Daoy (cell line): ENCODE measurements around the gene DYSF. TPM values are rescaled to one million over a fixed set of nuclear protein-coding genes. Genes with fewer than 3 reads are reported as not detected.

ENCODE experiments used
- DNase-seq: peaks from one replicate; pipeline ENCODE4 v3.0.0-alpha.2; 2015; ENCODE audit warnings: low read depth
- total RNA-seq: library from RNA; depleted of rRNA; stranded (reverse); fragments of >200 nt; shearing (Covaris generic); gene quantifications from 2 replicates; pipeline ENCODE4 v1.2.3, GENCODE V29; 2014

DYSF gene
- total RNA-seq, 1 experiment from 2014 or later, result 0.23 TPM

DNA sequence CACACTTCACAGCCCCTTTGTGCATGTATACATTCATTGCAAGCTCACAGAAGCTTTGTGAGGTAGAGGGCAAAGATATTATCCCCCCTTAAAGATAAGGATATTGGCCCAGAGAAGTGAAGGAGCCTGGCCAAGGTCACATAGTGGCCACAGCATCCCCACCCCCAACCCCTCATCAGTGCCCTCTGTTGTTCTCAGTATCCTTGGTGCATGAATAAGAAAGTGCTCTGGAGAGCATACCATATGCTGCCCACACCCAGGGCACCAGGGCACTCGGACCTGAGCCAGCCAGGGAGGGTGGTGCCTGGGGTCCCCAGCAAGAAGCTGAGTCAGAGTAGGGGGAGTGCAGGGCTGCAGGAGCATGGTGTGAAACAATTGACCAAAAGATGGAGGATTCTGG is 3.3 kb downstream of the DYSF start:
- DNase-seq, result no peak

DNA sequence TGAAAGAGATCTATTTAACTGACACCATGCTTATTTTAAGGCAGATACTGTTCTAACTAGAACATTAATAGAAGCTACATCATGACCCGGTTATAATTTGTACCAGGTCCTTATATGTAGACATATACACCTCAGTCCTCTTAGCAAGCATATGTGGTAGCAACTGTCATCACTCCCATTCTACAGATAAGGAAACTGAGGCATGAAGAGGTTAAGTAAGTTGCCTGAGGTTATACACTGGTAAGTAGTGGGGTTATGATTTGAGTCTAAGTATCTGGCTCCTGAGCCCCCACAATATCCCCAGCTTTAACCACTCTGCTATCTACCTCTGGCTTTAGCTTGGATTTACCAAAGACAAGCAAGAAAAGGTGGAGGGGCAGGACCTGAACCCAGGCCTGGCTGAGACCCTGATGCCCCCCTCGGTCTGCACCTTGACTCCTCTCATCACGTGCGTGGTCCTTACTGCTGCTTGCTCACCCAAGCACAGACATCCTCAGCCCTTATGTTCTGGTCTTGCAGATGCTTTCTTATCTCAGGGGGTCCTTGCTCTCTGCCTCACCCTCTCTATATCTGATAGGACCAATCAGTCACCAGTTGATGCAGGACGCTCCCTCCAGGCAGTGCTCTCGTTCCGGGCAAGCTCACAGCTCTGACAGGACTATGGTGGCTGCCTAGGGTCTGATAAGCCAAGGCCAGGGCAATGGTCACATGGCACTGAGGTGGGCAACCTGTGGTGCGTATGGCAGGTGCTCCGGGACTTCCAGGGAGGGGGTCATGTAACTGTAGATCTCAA is 4.0 kb downstream of the DYSF start:
- no peak for DNase-seq

DNA sequence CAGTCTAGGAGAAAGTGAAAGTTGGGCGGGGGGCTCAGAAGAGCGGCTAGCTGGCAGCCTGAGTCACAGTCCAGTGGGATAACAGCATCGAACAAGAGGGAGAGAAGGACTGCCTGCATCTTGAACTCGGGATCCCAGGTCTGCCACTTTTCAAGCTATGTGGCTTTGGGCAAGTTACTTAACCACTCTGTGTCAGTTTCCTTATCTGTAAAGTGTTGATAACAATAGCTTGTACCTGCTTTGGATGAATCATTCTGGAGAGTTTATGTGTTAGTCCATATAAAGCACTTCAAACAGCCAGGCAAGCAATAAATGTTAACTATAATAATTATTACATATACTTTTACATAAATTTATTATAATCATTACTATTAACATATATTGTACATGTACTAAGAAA is 4.6 kb downstream of the DYSF start:
- no peak for DNase-seq

DNA sequence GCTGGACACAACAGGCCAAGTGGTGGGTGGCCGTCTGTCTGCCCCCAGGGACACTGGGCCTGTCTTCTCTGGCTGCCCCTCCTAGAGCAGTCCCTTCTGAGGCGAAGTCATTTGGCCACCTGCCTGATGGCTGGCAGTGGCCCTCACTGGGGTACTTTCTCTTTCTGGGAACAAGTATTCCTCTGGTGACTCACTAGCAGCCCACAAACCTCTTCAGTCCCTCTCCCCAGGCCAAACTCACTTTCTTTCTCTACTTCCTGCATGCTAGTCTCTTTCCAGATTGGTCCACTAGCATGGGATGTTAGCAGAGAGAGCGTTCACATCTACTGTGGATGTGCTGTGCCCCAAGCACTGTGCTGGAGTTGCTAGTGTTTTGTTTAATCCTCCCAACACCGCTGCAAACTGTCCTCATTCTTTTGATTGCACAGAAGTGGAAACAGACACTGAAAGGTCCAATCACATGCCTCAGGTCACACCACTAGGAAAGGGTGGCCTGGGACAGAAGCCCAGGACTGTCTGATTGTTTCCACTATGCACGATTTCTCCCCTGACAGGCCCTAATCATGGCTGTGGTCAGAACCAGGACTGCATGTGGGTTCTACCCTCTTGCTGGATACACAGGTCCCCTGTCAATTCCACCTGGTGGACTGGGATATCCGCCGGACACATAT is 5.2 kb downstream of the DYSF start:
- peak; percentile 84 for DNase-seq

DNA sequence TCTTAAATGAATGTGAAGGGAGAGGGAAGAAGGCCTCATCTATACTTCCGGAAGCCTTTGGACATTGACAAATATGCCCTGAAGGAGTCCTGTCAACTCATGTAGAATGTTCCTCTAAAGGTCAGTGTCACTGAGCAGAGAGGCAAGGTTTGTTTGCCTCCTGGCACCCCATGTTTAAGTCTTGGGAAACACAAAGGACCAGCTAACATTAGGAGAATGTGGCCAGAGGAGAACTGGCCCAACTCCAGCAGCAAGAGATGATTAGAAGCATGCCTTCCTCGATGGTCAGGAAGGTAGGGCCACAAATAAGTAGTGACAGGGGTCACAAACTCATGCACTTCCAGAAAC is 5.7 kb downstream of the DYSF start:
- DNase-seq, result no peak

DNA sequence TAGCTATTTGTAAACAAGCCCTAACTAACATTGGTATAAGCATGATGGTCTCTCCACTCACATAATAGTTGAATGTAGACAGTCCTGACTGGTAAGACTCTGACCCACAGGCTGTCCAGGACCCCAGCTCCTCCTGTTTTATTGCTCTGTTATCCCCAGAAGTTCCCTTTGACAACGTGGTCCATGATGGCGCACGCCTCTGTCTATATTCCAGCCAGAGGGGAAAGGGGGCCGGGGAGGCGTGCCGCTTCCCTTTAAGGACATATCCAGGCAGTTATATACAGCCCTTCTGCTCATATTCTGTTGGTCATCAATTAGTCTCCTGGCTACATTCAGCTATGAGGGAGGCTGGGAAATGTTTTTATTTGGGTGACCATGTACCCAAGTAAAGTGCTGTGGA is 6.7 kb downstream of the DYSF start:
- DNase-seq, result no peak

DNA sequence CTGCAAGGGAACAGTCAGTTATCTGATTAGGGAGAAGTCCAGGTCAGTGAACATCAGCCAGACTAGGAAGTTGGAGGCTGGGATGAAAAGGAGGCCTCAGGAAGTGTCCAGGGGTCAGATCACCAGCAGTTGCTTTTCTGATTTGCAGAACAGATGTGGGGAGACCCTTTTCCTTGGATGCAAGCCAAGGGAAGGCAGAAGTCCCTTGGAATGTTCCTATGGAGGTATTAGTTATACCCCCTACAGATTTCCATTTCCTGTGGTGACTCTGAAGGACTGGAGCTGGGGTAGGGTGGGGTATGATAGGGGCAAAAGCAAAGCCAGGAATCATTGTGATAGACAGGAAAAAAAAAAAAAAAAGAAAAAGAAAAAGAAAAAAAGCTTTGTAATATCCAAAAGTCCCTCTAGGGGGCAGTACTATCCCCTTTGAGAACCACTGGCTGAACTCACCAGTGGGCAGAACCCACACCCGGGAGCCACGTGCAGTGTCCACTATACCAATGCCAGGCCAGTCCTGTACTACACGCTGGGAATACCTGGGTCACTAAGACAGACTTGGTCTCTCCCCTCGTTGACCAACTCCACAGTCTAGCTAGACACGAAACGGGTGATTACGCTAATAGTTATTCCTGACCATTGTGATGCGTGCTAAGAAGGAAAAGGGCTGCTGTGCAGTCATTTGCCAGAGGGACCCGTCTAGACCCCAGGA is 7.4 kb downstream of the DYSF start:
- no peak for DNase-seq

DNA sequence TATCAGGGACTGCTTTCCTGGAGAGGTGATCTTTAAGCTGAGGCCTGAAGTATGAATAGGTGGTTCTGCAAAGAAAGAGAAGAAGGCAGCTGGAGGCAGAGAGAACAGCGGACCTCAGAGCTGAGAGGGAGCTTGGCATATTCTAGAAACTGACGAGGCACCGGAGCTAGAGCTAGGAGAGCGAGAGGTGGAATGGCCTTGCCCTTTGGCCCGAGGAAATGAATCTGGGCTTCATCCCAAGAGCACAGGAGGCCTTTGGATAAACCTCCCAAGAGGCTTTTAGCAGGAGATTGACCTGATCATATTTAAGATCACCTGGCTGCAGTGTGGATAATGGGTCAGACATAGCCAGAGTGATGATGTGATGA is 7.9 kb downstream of the DYSF start:
- no peak for DNase-seq

DNA sequence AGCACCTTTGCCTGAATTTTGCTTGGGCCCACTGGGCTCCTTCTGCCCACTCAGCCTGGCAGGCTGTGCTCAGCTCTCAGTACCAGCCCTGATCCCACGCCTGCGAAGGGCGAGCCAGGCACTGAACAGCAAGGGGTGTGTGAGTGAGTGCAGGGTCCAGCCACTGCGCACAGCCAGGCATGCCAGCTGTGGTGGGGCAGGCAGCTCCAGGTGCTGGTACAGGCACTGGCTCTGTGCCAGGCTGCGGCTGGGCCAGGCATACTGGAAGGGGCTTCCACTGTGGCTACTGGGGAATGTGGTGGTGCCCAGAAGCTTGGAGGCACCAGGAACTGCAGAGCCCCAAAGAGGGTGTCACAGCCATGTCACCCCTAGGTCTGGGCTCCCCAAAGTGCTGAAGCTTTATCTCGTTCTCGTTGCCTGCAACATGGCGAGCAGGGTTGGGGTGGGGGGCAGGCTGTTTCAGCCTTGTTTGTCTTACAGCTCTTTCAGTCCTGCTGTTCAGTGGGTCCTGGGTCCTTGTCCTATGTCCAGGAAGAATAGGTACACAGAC is 8.8 kb downstream of the DYSF start:
- DNase-seq, result no peak

DNA sequence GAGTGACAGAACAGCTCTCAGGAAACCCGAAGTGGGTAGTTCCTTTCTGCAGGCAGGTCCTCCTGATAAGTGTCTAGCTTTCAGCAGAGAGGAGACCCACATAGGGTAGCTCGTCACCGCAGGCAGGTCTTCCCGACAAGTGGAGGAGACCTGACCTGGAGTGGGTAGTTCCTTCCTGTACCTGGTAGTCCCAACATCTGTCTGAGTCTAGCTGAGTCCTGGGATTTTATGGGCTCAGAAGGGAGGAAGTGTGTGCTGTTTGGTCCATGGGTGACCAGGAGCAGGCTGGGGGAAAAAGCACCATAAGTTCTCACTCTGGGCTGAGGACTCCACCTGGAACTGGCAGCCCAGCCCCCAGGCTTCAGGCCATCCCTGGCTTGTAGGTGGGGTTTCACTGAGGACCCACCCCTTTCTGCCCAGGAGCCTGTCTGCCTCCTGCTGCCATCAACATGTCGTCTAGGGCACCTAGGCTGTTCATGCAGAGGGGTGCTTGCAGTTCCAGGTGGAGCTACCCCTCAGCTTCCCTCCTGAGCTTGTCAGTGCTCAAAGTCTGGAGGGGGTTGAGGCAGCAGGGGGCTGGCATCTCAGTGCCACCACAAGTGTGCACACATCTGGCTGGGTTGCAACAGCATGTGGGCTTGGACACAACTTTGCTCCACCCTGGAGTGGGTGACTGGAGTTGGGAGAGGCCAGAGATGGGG is 9.4 kb downstream of the DYSF start:
- no peak for DNase-seq

DNA sequence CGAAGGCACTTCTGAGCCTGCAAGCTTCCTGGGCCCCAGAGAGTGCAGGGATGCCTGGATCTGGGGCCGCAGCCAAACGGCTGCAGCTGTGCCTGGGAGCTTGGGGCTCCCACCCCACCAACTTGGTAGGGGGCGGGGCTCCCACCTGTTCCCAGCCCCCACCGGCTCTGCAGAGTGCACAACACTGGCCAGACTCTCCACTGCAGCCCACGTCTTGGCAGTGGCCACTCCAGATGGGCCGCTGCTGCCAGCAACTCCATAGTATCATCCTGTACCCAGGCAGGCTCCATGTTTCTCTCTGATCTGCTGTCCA is 9.9 kb downstream of the DYSF start:
- DNase-seq, result no peak

DNA sequence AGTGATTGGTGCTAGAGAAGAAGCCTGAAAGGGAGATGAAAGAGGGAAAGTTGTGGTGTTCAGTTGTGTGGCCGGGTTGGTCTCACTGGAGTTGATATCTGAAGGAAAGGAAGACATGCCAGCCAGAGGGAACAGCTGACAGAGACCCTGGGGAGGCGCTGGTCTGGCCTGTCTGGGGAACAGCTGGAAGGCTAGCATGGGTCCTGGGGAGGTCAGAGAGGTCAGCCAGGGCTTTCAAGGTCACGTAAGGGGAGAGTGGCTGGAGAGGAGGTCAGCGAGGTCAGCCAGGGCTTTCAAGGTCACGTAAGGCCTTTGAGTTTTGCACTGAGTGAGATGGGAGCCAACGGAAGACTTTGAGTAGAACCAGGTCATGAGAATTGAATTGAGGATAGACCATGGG is 11.0 kb downstream of the DYSF start:
- no peak for DNase-seq

DNA sequence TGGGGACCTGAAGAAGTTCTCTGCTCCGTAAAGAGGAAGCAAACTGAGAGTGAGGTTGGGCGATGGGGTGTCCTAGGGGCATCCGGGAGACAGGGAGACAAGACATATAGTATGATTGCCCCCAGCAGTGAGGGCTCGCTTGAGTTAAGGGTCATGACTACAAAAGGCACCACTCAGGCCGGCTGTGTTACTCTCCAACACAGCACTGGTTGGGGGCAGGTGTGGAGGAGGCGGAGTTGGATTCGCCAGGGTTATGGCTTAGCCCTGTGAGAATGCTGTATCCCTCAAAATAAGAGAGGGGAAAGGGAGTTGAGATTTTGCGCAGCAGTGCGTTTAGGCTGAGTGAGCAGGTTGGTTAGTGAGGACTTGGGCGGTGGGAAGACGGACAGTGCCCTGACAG is 12.0 kb downstream of the DYSF start:
- DNase-seq, result no peak

DNA sequence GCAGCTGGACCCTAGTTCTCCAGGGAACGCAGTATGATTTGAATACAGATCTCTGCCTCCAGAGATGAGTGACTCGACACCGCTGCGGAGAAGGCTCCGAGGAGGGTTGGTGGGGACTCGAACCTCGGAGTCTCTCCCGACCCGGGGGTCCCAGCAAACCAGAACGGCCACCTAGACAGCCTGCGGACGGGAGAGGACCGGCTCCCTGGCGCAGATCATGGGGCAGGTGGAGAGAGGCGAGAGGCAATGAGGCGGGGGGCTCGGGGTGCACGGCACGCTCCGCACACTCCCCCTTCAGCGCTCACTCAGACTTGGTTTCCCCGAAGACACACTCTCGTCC is 12.6 kb downstream of the DYSF start:
- no peak for DNase-seq

DNA sequence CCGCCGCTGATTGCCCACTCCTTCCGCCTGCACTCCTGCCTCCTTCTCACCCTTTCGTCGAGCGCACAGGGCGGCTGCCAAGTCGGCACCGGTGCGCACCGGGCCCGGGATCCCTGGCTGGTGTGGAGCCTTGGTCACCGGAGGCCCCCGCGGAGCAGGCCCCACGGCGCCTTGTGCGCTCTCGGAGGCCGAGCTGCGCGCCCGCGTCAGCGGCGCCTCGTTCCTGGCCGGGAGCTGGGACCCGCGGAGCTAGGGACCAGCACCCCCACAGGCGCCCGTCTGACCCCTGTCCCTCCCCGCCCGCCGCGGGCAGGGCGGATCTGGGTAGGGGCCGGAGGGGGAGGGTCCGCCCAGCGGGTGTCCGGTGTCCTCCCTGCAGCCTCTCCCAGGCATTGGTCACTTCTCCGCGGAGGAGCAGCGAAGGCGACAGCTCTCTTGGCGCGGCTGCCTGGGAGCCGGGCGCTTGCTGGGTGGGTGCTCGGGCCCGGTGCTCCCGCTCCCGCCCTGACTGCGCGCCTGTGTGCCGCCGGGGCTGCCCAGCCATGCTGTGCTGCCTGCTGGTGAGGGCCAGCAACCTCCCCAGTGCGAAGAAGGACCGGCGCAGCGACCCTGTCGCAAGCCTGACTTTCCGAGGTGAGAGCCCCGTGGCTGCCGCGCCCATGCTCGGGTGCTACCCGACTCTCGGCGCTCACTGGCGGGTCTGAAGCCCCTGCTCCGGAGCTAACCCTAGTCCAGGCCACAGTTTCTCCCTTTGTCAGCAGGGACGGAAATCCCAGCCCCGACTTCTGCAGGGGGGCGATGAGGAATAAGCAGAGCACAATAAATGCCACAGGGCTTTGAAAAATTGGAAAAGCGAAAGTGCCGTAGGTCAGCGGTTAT is 13.2 kb downstream of the DYSF start:
- peak; percentile 48 for DNase-seq

DNA sequence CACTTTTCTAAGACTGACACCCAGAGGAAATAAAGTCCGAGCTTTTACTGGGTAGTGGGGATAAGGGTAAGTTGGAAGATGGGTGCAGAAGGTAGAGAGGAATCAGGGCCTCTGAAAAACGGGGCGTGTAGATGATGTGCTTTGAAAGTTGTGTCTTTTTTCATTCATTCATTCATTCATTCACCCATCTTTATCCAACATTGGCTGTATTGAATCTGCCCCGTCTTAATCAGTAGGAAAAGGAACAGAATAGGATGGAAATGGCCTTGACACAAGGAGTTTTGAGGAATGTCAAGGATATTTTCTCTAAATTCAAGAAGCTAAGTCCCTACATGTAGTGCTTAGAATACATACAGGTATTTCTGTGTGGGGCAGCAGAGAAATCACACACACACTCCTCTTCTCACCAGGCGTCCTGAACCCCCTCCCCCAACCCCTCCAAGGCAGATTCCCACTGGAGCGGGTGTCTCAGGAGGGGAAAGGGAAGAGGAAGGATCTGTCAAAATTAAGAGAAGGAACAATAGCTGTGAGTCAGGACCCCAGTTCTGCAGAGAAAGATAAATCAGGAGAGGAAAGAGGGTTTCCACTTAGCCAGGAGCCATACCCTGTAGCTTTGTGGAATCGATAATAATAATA is 13.9 kb downstream of the DYSF start:
- no peak for DNase-seq

DNA sequence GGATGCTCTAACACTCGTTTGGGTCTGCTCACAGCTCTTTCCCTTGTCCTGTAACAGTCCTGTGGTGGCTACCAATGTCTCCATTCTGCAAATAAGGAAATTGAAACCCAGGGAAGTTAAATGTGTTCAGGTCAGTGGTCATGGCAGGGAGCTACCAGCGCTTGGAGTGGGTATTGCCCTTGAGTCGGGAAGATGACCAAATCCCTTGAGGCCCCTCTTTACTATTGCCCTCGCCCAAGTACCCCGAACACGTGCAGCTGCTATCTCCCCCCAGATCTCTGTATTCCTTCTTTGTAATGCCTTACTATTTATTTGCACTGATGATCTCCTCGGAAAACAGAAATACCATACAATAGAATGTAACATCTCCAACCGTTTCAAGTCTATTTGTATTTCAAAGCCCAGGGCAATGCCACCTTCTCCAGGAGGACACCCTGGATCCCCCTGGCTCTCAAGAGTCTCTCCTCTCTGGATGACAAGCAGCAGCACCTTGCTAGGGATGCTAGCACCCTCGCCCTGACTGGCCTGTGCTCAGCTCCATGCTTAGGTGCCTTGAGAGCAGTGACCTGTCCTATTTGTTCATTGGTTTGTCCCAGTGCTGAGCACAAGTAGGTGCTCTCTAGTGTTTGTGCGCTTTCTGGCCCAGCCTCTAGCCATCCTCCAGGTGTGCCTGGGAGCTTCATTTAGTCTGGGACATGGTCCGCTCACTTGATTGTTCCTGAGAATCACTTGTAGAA is 15.1 kb downstream of the DYSF start:
- no peak for DNase-seq

DNA sequence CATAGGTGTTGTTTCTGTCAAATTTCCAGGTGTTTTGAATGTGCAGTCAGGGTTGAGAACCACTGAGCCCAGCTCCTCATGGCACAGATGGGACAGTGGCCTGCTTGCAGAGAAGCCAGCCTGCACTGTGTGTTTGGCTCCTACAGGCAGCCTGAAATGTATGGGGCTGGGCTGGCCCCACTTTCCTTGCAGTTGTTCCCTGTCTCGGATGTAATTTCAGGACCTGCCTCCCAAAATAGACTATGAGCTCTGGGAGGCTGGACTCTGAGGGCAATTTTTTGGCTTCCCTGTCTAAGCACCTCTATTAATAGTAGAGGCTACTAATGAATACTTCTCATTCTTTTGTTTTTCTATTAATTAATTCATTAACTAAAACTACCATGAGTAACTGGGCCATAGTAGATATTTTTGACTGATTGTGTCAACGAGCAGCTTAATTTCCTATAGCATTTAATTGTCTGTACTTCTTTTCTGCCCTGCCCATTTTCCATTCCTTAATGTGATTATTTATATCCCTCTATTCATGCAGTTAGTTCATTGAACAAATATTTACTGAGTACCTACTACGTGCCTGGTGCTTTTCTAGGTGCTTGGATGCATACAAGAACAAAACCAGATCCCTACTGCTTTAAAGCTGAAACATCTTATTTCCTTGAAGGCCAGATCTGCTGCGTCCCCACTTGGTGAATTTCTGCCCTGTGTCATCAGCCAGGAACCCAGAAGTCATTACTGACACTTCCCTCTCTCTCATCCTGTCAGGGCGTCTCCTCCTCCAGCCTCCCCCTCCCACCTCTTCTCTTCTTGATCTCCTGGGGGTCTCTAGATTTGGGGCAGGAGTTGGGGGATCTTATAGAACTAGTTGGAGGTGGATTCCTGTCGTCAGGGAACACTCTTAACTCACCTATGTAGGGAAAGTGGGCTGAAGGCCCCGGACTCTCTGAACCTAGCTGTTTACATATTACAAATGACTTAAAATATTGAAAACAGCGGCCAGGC is 16.3 kb downstream of the DYSF start:
- DNase-seq, result no peak

DNA sequence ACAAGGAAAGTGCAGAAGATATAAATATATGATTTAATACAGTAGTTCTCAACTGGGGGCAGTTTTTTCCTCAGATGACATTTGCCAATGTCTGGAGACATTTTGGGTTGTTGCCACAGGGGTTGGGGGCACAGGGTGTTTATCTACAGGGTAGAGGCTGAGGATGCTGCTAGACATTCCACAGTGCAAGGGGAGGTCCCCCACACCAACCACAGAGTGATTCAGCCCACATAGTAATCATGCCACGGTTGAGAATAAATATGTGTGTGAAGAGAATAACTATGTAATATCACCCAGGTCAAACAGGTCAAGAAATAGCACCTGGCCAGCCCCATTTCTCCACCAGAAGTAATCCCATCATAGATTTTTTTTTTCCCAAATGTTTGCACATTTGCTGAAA is 17.9 kb downstream of the DYSF start:
- DNase-seq, result peak; percentile 81
